SH-SY5Y (cell line): Measurements from ENCODE around the gene MAP3K14.

Experiments used
- GATA2 ChIP-seq: IDR thresholded peaks from 2 replicates; pipeline ENCODE4 v1.6.1; 2011; ENCODE audit warnings: mild to moderate bottlenecking, low read depth, low read length
- GATA3 ChIP-seq: IDR thresholded peaks from 2 replicates; pipeline ENCODE4 v1.6.1; 2011; ENCODE audit warnings: low read depth, mild to moderate bottlenecking, low read length, moderate library complexity

DNA sequence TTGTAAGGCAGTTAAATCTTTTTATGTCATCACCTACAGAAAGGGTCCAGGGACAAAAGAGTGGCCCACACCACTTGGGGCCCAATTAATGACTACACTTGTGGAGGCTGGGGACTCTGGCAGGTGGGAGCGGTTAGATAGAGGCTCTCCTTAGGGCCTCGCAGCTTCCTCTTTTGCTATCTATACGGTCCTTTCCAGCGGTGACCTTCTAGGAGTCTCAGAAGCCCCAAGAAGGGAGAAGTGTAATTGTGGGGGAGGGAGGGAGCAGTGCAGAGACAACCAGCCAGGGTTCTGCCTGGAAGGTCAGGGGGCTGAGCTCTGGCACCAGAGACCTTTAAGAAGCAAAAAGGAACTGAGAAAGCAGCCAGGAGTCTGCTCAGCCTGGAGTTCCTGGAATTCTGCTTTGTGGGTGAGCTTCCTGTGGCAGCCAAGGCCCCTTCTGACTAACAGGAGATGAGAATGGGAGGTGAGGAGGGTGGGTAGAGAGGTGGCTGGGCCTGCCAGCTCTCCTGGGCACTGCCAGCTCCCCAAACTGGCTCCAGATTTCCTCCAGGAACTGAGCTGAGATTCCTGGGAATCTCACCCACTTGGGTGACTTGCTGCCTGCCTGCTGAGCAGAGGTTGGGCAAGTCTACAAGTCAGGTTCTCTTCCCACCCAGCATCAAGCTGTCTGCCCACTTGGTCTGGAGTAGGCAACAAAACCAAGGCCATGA lies 16.3 kb upstream of the MAP3K14 start:
- TF ChIP-seq GATA2 (no peak), GATA3 (no peak)
